C4-2B (cell line): Measurements from ENCODE around the gene GHR.

ENCODE experiments used
- CTCF ChIP-seq: fragments of 450-650 bp; conservative IDR thresholded peaks from 2 replicates; pipeline ENCODE4 v1.5.1; 2017; ENCODE audit warnings: mild to moderate bottlenecking
- ZFX ChIP-seq: fragments of 450-650 bp; IDR thresholded peaks from 2 replicates; pipeline ENCODE4 v1.6.1; 2017

DNA sequence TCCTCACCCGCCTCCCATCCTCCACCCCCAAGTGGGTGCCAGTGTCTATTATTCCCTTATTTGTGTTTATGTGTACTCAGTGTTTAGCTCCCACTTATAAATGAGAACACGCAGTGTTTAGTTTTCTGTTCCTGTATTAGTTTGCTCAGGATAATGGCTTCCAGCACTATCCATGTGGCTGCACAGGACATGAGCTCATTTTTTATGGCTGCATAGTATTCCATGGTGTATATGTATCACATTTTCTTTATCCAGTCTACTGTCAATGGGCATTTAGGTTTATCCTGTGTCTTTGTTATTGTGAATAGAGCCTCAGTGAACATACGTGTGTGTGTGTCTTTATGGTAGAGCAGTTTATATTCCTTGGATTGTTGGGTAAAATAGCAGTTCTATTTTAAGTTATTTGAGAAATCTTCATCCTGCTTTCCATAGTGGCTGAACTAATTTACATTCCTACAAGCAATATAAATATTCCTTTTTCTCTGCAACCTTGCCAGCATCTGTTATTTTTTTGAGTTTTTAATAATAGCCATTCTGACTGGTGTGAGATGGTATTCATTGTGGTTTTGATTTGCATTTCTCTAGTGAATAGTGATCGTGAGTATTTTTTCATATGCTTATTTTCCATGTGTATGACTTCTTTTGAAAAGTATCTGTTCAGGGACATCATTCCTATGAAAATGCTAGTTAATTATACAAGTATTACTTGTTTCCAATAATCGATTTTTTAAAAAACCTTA lies 169.3 kb downstream of the GHR start:
- TF ChIP-seq CTCF, result no peak
- no peak for TF ChIP-seq ZFX
